ENCODE data around the gene UMAD1.

DNA sequence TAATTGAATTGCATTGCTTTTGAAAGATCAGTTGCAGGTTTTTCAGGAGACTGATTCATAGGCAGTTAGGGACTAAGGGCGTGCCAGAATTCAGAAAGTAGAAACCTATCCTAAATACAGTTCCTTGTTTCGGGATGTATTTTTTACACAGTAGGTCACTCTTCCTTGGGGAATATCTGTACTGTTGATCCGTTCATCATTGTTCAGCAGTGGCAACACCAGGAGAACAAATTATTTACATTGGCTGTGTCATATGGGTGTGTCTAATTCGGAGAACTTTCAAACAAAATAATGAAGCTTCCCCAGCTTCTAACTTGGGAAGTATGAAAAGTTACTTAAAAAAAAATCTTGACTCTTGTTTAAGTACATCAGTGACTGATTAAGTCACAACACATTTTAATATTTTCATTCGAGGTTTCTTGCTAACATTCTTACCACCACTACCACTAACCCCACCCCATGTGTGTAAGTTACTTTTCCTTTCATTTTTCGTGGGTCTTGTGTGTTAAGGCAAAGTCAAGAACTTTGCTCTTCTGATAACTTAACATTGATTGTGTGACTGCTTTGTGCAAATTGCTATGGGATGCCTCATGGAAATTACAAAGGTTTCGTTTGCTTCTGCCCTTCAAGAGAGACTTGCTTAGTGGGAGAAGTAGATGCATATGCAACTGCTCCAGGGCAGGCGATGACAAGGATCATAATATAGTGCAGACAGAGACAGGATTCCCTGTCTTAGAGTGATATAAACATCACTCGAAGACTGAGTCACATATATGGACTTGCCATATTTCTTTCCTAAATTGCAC, 121.6 kb downstream of the UMAD1 start:
- TF ChIP-seq POLR2AphosphoS5 (IDR thresholded peaks at IDR 0.05; ENCODE audit: low read depth) (no peak), EZH2phosphoT487 (IDR thresholded peaks at IDR 0.05; ENCODE audit: unreplicated experiment) (no peak), ETS1 (IDR thresholded peaks at IDR 0.05) (no peak), EZH2 (IDR thresholded peaks at IDR 0.05; ENCODE audit: low read depth, unreplicated experiment) (no peak), NANOG (IDR thresholded peaks at IDR 0.05; ENCODE audit: borderline replicate concordance) (no peak), CREB1 (CRISPR knock-in tag; IDR thresholded peaks at IDR 0.05; ENCODE audit: low read depth) (no peak), JUNB (IDR thresholded peaks at IDR 0.05; ENCODE audit: unreplicated experiment) (no peak), ZNF114 (CRISPR knock-in tag; IDR thresholded peaks at IDR 0.05) (no peak), STAT1 (IDR thresholded peaks at IDR 0.05; ENCODE audit: unreplicated experiment) (no peak)
- TF ChIP-seq, protein P1, sequence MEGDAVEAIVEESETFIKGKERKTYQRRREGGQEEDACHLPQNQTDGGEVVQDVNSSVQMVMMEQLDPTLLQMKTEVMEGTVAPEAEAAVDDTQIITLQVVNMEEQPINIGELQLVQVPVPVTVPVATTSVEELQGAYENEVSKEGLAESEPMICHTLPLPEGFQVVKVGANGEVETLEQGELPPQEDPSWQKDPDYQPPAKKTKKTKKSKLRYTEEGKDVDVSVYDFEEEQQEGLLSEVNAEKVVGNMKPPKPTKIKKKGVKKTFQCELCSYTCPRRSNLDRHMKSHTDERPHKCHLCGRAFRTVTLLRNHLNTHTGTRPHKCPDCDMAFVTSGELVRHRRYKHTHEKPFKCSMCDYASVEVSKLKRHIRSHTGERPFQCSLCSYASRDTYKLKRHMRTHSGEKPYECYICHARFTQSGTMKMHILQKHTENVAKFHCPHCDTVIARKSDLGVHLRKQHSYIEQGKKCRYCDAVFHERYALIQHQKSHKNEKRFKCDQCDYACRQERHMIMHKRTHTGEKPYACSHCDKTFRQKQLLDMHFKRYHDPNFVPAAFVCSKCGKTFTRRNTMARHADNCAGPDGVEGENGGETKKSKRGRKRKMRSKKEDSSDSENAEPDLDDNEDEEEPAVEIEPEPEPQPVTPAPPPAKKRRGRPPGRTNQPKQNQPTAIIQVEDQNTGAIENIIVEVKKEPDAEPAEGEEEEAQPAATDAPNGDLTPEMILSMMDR (conservative IDR thresholded peaks at IDR 0.05; ENCODE audit: low read depth in 2 of 2): no peak
- TF ChIP-seq, protein P2, sequence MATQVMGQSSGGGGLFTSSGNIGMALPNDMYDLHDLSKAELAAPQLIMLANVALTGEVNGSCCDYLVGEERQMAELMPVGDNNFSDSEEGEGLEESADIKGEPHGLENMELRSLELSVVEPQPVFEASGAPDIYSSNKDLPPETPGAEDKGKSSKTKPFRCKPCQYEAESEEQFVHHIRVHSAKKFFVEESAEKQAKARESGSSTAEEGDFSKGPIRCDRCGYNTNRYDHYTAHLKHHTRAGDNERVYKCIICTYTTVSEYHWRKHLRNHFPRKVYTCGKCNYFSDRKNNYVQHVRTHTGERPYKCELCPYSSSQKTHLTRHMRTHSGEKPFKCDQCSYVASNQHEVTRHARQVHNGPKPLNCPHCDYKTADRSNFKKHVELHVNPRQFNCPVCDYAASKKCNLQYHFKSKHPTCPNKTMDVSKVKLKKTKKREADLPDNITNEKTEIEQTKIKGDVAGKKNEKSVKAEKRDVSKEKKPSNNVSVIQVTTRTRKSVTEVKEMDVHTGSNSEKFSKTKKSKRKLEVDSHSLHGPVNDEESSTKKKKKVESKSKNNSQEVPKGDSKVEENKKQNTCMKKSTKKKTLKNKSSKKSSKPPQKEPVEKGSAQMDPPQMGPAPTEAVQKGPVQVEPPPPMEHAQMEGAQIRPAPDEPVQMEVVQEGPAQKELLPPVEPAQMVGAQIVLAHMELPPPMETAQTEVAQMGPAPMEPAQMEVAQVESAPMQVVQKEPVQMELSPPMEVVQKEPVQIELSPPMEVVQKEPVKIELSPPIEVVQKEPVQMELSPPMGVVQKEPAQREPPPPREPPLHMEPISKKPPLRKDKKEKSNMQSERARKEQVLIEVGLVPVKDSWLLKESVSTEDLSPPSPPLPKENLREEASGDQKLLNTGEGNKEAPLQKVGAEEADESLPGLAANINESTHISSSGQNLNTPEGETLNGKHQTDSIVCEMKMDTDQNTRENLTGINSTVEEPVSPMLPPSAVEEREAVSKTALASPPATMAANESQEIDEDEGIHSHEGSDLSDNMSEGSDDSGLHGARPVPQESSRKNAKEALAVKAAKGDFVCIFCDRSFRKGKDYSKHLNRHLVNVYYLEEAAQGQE (IDR thresholded peaks at IDR 0.05; ENCODE audit: unreplicated experiment): no peak
